ENCODE measurements around the gene ZNF708.
"Not testable (repeated sequence)": the region's sequence is repeated elsewhere in the genome, so short reads cannot be mapped to it uniquely, and the experiment has no call there.

The ZNF708 gene

DNA sequence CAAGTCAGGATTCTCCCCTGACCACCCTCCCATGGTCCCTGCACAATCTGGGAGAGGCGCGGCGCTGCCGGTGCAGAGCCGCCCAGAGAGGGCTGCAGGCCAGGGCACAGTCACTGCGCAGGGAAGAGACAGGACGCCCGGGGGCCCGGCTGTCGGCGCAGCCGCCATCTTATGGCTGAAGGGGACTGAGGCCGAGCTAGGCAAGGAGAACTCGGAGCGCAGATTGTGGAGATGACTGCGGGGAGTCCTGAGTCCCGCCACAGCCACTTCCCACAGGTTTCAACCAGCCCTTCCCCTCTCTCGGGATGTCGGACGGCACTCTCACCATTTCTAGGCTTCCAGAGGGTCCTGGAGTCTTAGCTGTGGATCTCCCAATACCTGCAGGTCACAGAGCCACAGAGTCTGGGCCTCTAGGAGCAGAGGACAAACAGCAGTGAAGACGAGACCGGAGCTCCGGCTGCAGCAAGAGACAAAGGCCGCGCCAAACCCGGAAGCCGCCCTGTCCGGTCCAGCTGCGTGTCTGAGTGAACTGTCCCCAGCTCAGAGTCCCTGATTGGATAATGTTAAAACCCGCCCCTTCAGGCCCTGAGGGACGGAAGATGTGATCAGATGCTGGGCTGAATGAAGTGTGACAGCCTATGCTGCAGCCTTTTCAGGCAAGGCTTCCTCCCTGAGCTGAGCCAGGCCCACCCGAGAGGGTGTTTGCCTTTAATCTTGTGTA, at the start of gene ZNF708:
Gene ZNF708, minus strand, starts transcription at position 526 of the 721 bp plus-strand sequence. Its CDS starts 198 bp downstream, at position 328.
- peak; percentile 90 for FAIRE-seq

DNA sequence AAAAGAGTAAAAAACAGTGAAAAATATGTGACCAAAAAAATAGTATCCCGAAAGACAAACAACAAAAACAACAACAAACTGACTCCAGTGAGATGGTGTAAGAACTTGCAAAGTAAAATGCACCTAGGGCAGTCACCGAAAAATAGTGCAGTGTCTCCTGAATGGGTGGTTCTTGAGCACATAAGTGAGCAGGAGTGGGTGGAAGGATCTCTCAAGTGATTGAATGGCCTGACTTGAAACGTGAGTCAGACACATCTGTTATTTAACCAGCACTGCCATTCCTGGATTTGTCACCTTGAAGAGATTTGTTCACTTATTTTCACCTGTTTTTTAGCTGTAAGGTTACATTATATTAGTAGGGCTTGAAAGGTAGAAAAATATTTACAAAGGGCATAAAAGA, 33.1 kb upstream of the ZNF708 start:
- FAIRE-seq: no peak

DNA sequence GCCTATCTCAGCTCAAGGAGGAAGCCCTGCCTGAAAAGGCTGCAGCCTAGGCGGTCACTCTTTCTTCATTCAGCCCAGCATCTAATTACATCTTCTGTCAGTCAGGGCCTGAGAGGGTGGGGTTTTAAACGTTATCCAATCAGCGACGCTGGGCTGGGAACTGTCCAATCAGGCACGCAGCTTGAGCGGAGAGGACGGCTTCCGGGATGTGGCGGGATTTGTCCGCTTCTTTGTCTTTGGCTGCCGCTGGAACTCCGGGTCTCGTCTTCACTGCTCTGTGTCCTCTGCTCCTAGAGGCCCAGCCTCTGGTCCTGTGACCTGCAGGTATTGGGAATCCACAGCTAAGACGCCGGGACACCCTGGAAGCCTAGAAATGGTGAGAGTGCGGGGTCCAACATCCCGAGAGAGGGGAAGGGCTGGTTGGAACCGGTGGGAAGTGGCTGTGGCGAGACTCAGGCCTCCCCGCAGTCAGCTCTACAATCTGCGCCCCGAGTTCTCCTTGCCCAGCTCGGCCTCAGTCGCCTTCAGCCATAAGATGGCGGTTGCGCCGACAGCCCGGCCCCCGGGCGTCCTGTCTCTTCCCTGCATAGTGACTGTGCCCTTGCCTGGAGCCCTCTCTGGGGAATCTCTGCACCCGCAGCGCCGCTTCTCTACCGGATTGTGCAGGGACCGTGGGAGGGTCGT, 29.7 kb upstream of the ZNF708 start, which contains the start of gene ZNF738:
Gene ZNF738, plus strand, starts transcription at position 233 of the 684 bp plus-strand sequence. Its CDS starts 141 bp downstream, at position 374.
- FAIRE-seq: peak; percentile 56

DNA sequence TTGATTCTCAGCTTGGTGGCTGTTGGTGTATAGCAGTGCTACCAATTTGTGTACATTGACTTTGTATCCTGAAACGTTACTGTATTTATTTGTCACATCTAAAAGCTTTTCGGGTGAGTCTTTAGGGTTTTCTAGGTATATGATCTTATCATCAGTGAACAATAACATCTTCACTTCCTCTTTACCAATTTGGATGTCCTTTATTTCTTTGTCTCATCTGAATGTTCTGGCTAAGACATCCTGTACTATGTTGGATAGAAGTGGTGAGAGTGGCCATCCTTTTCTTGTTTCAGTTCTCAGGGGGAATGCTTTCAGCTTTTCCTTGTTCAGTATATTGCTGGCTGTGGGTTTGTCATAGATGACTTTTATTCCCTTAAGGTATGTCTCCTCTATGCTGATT, 23.6 kb upstream of the ZNF708 start:
- no peak for FAIRE-seq

DNA sequence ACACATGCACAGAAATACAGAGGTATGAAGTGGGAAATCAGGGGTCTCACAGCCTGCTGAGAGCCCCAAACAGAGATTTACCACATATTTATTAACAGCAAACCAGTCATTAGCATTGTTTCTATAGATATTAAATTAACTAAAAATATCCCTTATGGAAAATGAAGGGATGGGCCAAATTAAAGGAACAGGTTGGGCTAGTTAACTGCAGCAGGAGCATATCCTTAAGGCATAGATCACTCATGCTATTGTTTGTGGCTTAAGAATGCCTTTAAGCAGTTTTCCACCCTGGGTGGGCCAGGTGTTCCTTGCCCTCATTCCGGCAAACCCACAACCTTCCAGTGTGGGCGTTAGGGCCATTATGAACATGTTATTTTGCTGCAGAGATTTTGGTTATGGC, 15.6 kb upstream of the ZNF708 start:
- not testable (repeated sequence) for FAIRE-seq

DNA sequence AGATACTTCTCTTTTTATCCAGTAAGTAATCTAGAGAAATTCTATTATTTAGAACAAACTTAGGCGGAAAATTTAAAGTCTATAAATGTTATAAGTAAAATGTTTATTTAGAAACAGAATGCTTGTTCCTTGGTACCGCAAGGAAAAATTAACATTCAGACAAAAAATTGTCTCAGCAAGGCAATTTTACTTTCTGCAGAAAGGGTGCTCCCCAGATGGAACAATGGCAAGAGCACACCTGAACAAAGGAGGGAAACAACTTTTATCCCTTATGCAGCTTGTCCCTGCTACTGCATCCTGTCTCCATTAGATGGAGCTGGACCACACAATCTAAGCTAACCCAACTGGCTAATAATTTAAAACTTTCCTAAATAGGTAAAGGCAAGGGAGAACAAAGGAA, 6.5 kb upstream of the ZNF708 start:
- FAIRE-seq: no peak

DNA sequence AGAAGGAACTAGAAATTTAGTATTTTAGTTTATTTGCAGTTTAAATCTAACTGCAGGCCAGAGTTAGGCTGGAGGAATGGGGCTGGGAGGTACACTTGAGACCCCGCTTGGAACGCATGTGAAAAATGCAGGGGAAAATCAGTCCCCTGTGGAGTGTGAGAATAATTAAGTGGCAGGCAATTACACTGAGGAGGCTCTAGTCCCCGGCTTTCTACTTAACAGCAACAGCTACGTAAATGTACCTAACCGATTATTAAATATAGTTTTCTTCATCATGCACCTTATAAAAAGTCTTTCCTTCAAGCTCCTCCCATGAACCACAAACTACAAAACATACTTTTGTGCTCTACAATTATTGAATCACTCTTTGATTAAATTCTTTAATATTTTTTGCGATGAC, 804 bp downstream of the ZNF708 start:
- FAIRE-seq: no peak

DNA sequence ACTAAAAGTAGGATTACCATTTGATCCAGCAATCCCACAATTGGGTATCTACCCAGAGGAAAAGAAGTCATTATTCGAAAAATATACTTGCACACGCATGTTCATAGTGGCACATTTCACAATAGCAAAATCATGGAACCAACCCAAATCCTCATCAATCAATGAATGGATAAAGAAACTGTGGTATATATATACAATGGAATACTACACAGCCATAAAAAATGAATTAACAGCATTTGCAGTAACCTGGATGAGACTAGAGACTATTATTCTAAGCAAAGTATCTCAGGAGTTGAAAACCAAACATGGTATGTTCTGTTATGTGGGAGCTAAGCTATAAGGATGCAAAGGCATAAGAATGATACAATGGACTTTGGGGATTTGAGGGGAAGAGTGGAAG, 3.0 kb downstream of the ZNF708 start:
- no peak for FAIRE-seq

DNA sequence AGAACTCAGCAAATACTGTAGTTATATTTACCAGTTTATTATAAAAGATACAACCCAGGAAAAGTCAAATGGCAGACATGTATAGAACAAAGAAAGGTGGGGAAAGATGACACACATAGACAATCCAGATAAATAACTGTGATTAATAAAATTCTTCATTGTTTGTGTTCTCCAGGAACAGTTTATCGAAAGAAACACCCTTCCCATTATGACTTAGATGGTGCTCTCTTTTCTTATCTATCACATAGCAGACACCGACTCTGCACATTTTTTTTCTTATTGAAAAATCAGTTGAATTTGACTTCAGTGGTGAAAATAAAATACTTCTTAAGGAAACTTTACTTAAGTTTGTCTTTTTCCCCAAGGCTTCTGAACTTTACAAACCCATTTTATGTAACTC, 6.2 kb downstream of the ZNF708 start:
- no peak for FAIRE-seq

DNA sequence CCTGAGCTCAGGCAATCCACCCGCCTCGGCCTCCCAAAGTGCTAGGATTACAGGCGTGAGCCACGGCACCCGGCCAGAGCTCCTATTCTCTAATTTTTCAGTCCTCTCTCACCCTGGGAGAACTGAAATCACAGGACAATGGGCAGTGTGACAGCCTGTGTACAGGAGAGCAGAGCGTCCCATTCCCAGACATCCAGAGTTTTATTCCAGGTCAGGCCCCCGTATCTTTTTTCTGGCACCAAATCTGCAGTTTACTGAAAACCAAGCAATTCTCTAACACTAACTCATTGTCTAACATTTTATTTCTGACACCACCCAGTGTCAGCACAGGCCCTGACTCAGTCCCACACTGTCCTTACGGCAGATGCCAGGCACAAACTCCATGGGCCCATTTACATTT, 6.7 kb downstream of the ZNF708 start:
- no peak for FAIRE-seq

DNA sequence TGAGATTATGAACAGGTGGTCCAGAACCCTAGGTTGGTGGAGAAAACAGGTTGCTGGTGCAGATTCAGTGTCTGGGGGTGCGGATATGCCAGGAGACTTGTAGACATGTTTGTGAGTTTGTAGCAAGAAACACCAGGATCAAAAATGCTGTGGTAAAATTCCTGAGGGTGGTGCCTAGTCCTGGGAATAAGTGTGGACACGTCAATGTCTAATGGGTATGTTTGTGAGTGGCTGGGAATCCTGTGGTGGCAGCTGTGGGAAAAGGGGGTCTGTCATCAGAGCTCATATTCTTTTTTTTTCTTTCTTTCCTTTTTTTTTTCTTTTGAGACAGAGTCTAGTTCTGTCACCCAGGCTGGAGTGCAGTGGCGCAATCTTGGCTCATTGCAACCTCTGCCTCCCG, 7.2 kb downstream of the ZNF708 start:
- FAIRE-seq: no peak

DNA sequence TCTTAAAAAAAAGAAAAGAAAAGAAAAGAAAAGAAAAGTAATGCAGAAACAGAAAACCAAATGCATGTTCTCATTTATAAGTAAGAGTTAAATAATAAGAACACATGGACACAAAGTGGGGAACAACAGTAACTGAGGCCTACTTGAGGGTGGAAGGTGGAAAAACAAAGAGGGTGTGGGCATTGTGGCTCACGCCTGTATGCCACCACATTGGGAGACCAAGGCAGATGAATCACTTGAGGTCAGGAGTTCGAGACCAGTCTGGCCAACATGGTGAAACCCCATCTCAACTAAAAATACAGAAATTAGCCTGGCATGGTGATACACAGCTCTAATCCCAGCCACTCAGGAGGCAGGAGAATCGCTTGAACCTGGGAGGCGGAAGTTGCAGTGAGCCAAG, 8.1 kb downstream of the ZNF708 start:
- no peak for FAIRE-seq

DNA sequence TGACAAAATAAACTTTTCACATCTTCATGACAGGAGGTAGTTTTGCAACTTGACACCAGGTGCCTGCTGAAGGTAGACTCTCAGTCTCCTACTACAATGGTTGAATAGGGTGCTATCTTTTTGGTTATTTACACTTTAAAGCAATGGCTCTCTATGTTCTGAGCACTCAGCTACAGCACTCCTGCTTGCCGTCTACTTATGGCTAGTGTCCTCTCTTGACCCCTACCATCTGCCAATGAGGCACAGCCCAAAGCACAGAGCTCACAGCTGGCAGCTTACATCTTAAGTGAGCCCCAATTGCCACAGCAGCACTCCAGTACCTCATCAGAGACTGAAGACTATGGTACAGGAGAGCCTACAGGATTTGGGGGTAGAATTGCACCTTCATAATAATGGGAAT, 11.4 kb downstream of the ZNF708 start:
- FAIRE-seq: no peak

DNA sequence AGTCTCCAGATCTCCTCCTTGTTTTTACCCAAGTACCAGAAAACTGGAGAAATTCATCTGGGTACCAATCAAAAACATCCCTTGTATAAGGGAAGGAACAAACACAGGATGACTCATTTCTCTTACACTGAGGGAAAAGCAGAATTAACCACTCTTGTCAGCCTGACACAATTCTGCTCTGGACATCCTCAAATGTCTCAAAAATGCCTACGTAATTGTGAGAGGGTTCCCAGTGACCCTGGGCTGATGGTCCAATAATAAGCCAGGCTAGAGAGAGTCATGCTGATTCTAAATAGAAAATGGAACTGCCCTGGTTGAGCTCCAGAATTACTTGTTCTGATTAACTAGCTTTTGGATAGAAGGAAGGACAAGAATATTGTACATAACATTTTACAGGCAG, 14.5 kb downstream of the ZNF708 start:
- no peak for FAIRE-seq

DNA sequence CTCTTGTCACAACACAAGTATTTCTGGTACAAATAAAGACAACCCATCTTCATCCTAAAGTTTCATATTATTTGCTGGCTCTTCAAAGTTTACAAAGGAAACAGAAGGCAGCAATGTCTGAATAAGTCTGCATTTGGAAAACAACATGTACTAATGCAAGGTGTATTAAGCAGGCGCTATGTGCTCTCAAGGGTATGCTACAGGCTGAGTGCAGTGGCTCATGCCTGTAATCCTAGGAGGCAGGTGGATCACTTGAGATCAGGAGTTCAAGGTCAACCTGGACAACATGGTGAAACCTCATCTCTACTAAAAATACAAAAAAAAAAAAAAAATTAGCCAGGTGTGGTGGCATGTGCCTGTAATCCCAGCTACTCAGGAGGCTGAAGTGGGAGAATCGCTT, 16.4 kb downstream of the ZNF708 start:
- FAIRE-seq: not testable (repeated sequence)

DNA sequence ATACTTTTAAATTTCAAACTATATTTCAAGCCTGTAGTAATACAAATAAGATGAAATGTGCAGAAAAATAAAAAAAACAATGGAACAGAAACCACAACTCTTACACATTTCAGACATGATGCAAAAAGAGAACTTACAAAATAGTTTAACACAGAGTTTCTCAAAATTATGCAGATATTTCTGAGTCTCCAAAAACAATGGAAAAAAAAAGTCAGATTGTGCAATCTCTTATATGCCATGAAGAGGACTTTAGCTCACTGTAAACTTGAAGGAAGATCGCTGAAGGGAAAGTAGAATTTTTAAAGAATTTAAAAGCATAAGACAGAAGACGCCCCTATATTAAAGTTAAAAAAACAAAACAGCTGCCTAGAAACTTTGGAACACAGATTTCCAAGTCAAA, 20.4 kb downstream of the ZNF708 start:
- FAIRE-seq: no peak

DNA sequence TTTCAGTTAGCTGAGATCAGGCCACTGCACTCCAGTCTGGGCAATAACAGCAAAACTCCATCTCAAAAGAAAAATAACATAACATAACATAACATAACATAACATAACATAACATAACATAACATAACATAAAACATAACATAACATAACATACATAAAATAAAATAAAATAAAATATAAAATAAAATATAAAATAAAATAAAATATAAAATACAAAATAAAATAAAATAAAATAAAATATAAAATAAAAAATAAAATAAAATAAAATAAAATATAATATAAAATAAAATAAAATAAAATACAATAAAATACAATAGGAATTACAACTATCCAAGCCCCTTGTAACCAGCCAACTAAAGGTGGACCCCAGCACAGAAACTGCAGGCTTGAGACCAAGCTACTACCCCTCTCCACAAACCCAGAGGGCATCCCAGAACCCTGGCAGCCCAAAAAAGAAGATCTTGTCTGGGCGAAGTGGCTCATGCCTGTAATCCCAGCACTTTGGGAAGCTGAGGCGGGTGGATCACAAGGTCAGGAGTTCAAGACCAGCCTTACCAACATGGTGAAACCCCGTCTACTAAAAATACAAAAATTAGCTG, 22.2 kb downstream of the ZNF708 start:
- FAIRE-seq: peak; percentile 99

DNA sequence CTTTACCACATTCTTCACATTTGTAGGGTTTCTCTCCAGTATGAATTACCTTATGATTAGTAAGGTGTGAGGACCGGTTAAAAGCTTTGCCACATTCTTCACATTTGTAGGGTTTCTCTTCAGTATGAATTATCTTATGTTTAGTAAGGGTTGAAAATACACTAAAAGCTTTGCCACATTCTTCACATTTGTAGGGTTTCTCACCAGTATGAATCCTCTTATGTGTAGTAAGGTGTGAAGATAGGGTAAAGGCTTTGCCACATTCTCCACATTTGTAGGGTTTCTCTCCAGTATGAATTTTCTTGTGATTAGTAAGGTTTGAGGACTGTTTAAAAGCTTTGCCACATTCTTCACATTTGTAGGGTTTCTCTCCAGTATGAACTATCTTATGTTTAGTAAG, 35.4 kb downstream of the ZNF708 start:
- not testable (repeated sequence) for FAIRE-seq

DNA sequence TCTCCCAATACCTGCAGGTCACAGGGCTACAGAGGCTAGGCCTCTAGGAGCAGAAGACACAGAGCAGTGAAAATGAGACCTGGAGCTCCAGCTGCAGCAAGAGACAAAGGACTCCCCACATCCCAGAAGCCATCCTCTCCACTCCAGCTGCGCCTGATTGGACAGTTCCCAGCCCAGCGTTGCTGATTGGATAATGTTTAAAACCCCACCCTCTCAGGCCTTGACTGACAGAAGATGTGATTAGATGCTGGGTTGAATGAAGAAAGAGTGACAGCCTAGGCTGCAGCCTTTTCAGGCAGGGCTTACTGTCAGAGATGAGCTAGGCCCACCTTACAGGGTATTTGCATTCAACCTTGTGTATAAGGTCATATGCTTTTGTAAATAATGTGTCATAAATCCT, 59.4 kb downstream of the ZNF708 start:
- no peak for FAIRE-seq

DNA sequence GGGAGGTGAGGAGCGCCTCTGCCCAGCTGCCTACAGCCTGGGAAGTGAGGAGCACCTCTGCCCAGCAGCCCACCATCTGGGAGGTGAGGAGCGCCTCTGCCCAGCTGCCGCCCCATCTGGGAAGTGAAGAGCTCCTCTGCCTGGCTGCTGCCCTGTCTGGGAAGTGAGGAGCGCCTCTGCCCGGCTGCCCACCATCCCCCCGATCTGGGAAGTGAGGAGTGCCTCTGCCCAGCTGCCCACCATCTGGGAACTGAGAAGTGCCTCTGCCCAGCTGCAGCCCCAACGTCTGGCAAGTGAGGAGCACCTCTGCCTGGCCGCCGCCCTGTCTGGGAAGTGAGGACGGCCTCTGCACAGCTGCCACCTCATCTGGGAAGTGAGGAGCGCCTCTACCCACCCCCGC, 64.3 kb downstream of the ZNF708 start:
- no peak for FAIRE-seq

DNA sequence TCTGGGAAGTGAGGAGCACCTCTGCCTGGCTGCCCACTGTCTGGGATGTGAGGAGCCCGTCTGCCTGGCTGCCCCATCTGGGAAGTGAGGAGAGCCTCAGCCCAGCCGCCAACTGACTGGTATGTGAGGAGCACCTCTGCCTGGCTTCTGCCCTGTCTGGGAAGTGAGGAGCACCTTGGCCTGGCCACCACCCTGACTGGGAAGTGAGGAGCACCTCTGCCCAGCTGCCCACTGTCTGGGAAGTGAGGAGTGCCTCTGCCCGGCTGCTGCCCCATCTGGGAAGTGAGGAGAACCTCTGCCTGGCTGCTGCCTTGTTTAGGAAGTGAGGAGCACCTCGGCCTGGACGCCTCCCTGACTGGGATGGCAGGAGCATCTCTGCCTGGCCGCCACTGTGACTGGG, 64.8 kb downstream of the ZNF708 start:
- no peak for FAIRE-seq

DNA sequence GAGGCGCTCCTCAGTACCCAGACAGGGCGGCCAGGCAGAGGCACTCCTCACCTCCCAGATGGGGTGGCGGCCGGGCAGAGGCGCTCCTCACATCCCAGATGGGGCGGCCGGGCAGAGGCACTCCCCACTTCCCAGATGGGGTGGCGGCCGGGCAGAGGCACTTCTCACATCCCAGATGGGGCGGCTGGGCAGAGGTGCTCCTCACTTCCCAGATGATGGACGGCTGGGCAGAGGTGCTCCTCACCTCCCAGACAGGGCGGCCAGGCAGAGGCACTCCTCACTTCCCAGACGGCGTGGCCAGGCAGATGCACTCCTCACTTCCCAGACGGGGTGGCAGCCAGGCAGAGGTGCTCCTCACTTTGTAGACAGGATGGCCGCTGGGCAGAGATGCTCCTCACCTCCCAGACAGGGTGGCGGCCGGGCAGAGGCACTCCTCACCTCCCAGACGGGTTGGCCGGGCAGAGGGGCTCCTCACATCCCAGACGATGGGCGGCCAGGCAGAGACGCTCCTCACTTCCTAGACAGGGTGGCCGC, 68.3 kb downstream of the ZNF708 start:
- not testable (repeated sequence) for FAIRE-seq

DNA sequence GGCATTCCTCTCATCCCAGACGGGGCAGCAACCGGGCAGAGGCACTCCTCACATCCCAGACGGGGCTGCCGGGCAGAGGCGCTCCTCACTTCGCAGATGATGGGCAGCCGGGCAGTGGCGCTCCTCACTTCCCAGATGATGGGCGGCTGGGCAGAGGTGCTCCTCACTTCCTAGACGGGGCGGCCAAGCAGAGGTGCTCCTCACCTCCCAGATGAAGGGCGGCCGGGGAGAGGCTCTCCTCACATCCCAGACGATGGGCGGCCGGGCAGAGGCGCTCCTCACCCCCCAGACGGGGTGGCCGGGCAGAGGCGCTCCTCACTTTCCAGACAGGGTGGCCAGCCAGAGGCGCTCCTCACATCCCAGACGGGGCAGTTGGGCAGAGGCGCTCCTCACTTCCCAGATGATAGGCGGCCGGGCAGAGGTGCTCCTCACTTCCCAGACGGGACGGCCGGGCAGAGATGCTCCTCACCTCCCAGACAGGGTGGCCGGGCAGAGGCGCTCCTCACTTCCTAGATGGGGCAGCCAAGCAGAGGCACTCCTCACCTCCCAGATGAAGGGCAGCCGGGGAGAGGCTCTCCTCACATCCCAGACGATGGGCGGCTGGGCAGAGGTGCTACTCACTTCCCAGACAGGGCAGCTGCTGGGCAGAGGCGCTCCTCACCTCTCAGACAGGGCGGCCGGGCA, 68.9 kb downstream of the ZNF708 start:
- no peak for FAIRE-seq

Data from G401.6 (cell line).